HEK293 (cell line): ENCODE results near the gene BCAS3.

Experiments
- CTCF ChIA-PET: fragments of 350-600 bp; formaldehyde crosslinking; extraction: SDS; loops from one replicate; lab custom pipeline; 2021; ENCODE audit warnings: antibody characterized with exemption; lab: Yijun Ruan, JAX
- POLR2A ChIA-PET: fragments of 300-600 bp; formaldehyde crosslinking; extraction: SDS; loops from one replicate; lab custom pipeline; 2020; ENCODE audit warnings: antibody characterized with exemption, inconsistent platforms; lab: Yijun Ruan, JAX
- H3K27ac ChIP-seq: fragments of 200-500 bp; sonication (Bioruptor generic); 2 replicates; pipeline ENCODE4 v1.5.1; 2014; ENCODE audit warnings: low read depth, low read length, control low read depth, inconsistent platforms; ENCODE audit errors: extremely low read depth
- H3K36me3 ChIP-seq, 2 experiments: fragments of 200-500 bp in 1 of 2; sonication (Bioruptor generic) in 1 of 2; 1 replicate in 1 of 2; 2 replicates in 1 of 2; pipeline ENCODE4 v1.5.1; 2014 to 2017; ENCODE audit warnings: inconsistent platforms in 2 of 2, low read length in 2 of 2; ENCODE audit not compliant: control insufficient read depth in 2 of 2, insufficient read depth in 1 of 2
- H3K4me1 ChIP-seq: fragments of 200-500 bp; sonication (Bioruptor generic); 2 replicates; pipeline ENCODE4 v1.5.1; 2014; ENCODE audit warnings: mild to moderate bottlenecking, low read length, inconsistent platforms; ENCODE audit not compliant: control insufficient read depth, insufficient read depth
- H3K4me3 ChIP-seq: 2 replicates; pipeline ENCODE4 v1.5.1; 2011; ENCODE audit warnings: low read depth, mild to moderate bottlenecking, control low read depth, low read length, moderate library complexity
- H3K9me3 ChIP-seq: fragments of 200-500 bp; sonication (Bioruptor generic); 2 replicates; pipeline ENCODE4 v1.5.1; 2014; ENCODE audit warnings: low read depth, low read length, inconsistent platforms; ENCODE audit not compliant: control insufficient read depth, insufficient read depth
- FEZF1 ChIP-seq: fragments of 450-650 bp; formaldehyde crosslinking; IDR thresholded peaks from 2 replicates; pipeline ENCODE4 v1.5.1; 2016; ENCODE audit warnings: missing biosample characterization, missing genetic modification characterization
- GLIS1 ChIP-seq: fragments of 450-650 bp; formaldehyde crosslinking; IDR thresholded peaks from 2 replicates; pipeline ENCODE4 v1.5.1; 2016; ENCODE audit warnings: missing biosample characterization, missing genetic modification characterization
- HOXC10 ChIP-seq: sonication (generic); formaldehyde crosslinking; IDR thresholded peaks from 2 replicates; pipeline ENCODE4 v1.8.1; 2023; ENCODE audit warnings: mild to moderate bottlenecking, missing genetic modification reagents
- KLF7 ChIP-seq: fragments of 450-650 bp; formaldehyde crosslinking; IDR thresholded peaks from 2 replicates; pipeline ENCODE4 v1.5.1; 2016; ENCODE audit warnings: missing biosample characterization, missing genetic modification characterization, borderline replicate concordance
- PRDM6 ChIP-seq: fragments of 450-650 bp; formaldehyde crosslinking; IDR thresholded peaks from 2 replicates; pipeline ENCODE4 v1.5.1; 2017; ENCODE audit warnings: missing biosample characterization, missing genetic modification characterization
- REPIN1 ChIP-seq: fragments of 450-650 bp; formaldehyde crosslinking; IDR thresholded peaks from 2 replicates; pipeline ENCODE4 v1.5.1; 2017; ENCODE audit warnings: missing biosample characterization, missing genetic modification characterization, low read depth
- SALL2 ChIP-seq: fragments of 450-650 bp; formaldehyde crosslinking; IDR thresholded peaks from 2 replicates; pipeline ENCODE4 v1.5.0; 2017; ENCODE audit warnings: missing biosample characterization, mild to moderate bottlenecking, missing genetic modification characterization, borderline replicate concordance
- SCRT1 ChIP-seq: fragments of 450-650 bp; formaldehyde crosslinking; IDR thresholded peaks from 2 replicates; pipeline ENCODE4 v1.5.1; 2016; ENCODE audit warnings: missing biosample characterization, missing genetic modification characterization, borderline replicate concordance
- SCRT2 ChIP-seq: fragments of 450-650 bp; formaldehyde crosslinking; IDR thresholded peaks from 2 replicates; pipeline ENCODE4 v1.5.1; 2016; ENCODE audit warnings: missing biosample characterization, missing genetic modification characterization
- SP7 ChIP-seq: fragments of 450-650 bp; formaldehyde crosslinking; IDR thresholded peaks from 2 replicates; pipeline ENCODE4 v1.5.1; 2016; ENCODE audit warnings: missing biosample characterization, missing genetic modification characterization
- TRIM28 ChIP-seq: IDR thresholded peaks from 2 replicates; pipeline ENCODE4 v1.6.1; 2011; ENCODE audit warnings: low read length, control low read depth, borderline replicate concordance
- YY1 ChIP-seq: fragments of 450-650 bp; formaldehyde crosslinking; IDR thresholded peaks from 2 replicates; pipeline ENCODE4 v1.5.1; 2018; ENCODE audit warnings: missing biosample characterization, missing genetic modification characterization
- ZBTB26 ChIP-seq: fragments of 450-650 bp; formaldehyde crosslinking; optimal IDR thresholded peaks from 2 replicates; pipeline ENCODE3; 2016; ENCODE audit warnings: missing biosample characterization, mild to moderate bottlenecking, missing genetic modification characterization
- ZNF140 ChIP-seq: fragments of 450-650 bp; formaldehyde crosslinking; IDR thresholded peaks from 2 replicates; pipeline ENCODE4 v1.5.1; 2016; ENCODE audit warnings: missing biosample characterization, missing genetic modification characterization
- ZNF2 ChIP-seq: fragments of 450-650 bp; formaldehyde crosslinking; IDR thresholded peaks from 2 replicates; pipeline ENCODE4 v1.5.1; 2016; ENCODE audit warnings: missing biosample characterization, missing genetic modification characterization
- ZNF202 ChIP-seq: fragments of 450-650 bp; formaldehyde crosslinking; IDR thresholded peaks from 2 replicates; pipeline ENCODE4 v1.5.1; 2016; ENCODE audit warnings: missing biosample characterization, missing genetic modification characterization, borderline replicate concordance
- ZNF24 ChIP-seq: fragments of 450-650 bp; formaldehyde crosslinking; IDR thresholded peaks from 2 replicates; pipeline ENCODE4 v1.5.1; 2016; ENCODE audit warnings: missing biosample characterization, missing genetic modification characterization
- ZNF341 ChIP-seq: fragments of 450-650 bp; formaldehyde crosslinking; IDR thresholded peaks from 2 replicates; pipeline ENCODE4; 2016; ENCODE audit warnings: low read depth, missing biosample characterization, missing genetic modification characterization
- ZNF416 ChIP-seq: fragments of 450-650 bp; formaldehyde crosslinking; IDR thresholded peaks from 2 replicates; pipeline ENCODE4 v1.5.1; 2016; ENCODE audit warnings: missing biosample characterization, missing genetic modification characterization
- ZNF621 ChIP-seq: fragments of 450-650 bp; formaldehyde crosslinking; IDR thresholded peaks from 2 replicates; pipeline ENCODE4 v1.5.1; 2017; ENCODE audit warnings: missing biosample characterization, missing genetic modification characterization
- ZNF747 ChIP-seq: fragments of 450-650 bp; formaldehyde crosslinking; IDR thresholded peaks from 2 replicates; pipeline ENCODE4 v1.5.1; 2016; ENCODE audit warnings: missing biosample characterization, missing genetic modification characterization
- ZNF830 ChIP-seq: fragments of 450-650 bp; IDR thresholded peaks from 2 replicates; pipeline ENCODE4 v1.5.0; 2018; ENCODE audit warnings: missing biosample characterization, missing genetic modification characterization, low read depth, mild to moderate bottlenecking, moderate library complexity

Gene BCAS3

GRCh38 chr17:61371606-61372005 is 694.0 kb downstream of the BCAS3 start:
- H3K9me3 ChIP-seq: no peaks in the 10 kb centered on the region
- POLR2A ChIA-PET: no interaction called here
- no peak for TF ChIP-seq ZNF747 (tag by site-specific recombination)
- no peak for TF ChIP-seq ZBTB26 (tag by site-specific recombination)
- no peak for TF ChIP-seq SALL2 (tag by site-specific recombination)
- no peak for TF ChIP-seq SCRT1
- TF ChIP-seq PRDM6 (tag by site-specific recombination): no peak
- no peak for TF ChIP-seq ZNF830 (tag by site-specific recombination)
- TF ChIP-seq HOXC10 (CRISPR knock-in tag): no peak
- no peak for TF ChIP-seq FEZF1 (tag by site-specific recombination)
- TF ChIP-seq ZNF2 (tag by site-specific recombination): no peak

GRCh38 chr17:61372436-61372835 is 694.8 kb downstream of the BCAS3 start:
- no peaks in the 10 kb centered on the region for H3K4me1 ChIP-seq
- POLR2A ChIA-PET: no interaction called here
- CTCF ChIA-PET: interaction anchor here (2.1 kb wide), 1 partner anchor 17 kb away, joined by 8 read pairs; no protein-coding TSS in a partner anchor
- TF ChIP-seq ZNF24 (tag by site-specific recombination) (no peak), REPIN1 (tag by site-specific recombination) (no peak), SCRT2 (no peak), ZNF140 (tag by site-specific recombination) (no peak), TRIM28 (no peak), KLF7 (tag by site-specific recombination) (no peak), GLIS1 (tag by site-specific recombination) (no peak), YY1 (tag by site-specific recombination) (no peak), ZNF416 (no peak), ZNF202 (tag by site-specific recombination) (no peak), ZNF621 (no peak), SP7 (tag by site-specific recombination) (no peak), ZNF341 (tag by site-specific recombination) (no peak)
- no peak overlapping the region for H3K27ac ChIP-seq
- no peaks in the 10 kb centered on the region for H3K9me3 ChIP-seq
- H3K36me3 ChIP-seq: no peaks in the 10 kb centered on the region
- H3K4me3 ChIP-seq: no peak overlapping the region

More at GRCh38 chr17:61371606-61372005, 694.0 kb downstream of the BCAS3 start:
- Histone ChIP-seq H3K36me3 (no peaks in the 10 kb centered on the region), H3K4me3 (no peak overlapping the region), H3K27ac (no peak overlapping the region), H3K4me1 (no peaks in the 10 kb centered on the region)
- CTCF ChIA-PET: interaction anchor here (0.6 to 2.1 kb wide), 3 partner anchors 18 to 224 kb away, joined by 3 to 8 read pairs (median 3); no protein-coding TSS in a partner anchor
